CD4-positive, alpha-beta T cell (primary cell): ENCODE results near the gene PRKCQ. TPM values are rescaled to one million over a fixed set of nuclear protein-coding genes. Genes with fewer than 3 reads are reported as not detected.

ENCODE experiments used
- ATAC-seq: fragments of 200-7000 bp; cut with Tn5 transposase; one replicate; pipeline ENCODE4 v1.10.0; 2022; ENCODE audit warnings: mild to moderate bottlenecking; ENCODE audit not compliant: poor library complexity
- CTCF ChIA-PET: fragments of 350-600 bp; sonication (Branson Sonifier 250); formaldehyde crosslinking; loops from one replicate; lab custom pipeline; 2021; ENCODE audit warnings: antibody characterized with exemption, inconsistent platforms; lab: Charles Lee
- POLR2A ChIA-PET: fragments of 350-600 bp; sonication (Branson Sonifier 250); formaldehyde crosslinking; loops from one replicate; lab custom pipeline; 2021; ENCODE audit warnings: antibody characterized with exemption, inconsistent platforms; lab: Charles Lee
- DNase-seq, 14 experiments: peaks; one replicate each; pipeline ENCODE4 v3.0.0-alpha.2; 2013 to 2020; ENCODE audit warnings: mixed read lengths in 2 of 14
- H3K27ac ChIP-seq, 2 donors: one replicate each; pipeline versions ENCODE4 v1.5.1 to v1.7.0; 2013; ENCODE audit warnings: low read length in 2 of 2, low read depth in 1 of 2, mild to moderate bottlenecking in 1 of 2
- H3K27me3 ChIP-seq, 2 experiments: 1 replicate in 1 of 2; 2 replicates in 1 of 2; pipeline versions ENCODE4 v1.6.1 to v1.7.0; 2013; ENCODE audit warnings: low read length in 2 of 2, control low read depth in 1 of 2, mild to moderate bottlenecking in 1 of 2, moderate library complexity in 1 of 2; ENCODE audit not compliant: insufficient read depth in 2 of 2, control insufficient read depth in 1 of 2
- H3K36me3 ChIP-seq: one replicate; pipeline ENCODE4 v1.6.1; 2013; ENCODE audit warnings: low read length, control low read depth; ENCODE audit not compliant: insufficient read depth
- H3K4me1 ChIP-seq: one replicate; pipeline ENCODE4 v1.6.1; 2013; ENCODE audit warnings: low read length, control low read depth; ENCODE audit not compliant: insufficient read depth
- H3K4me3 ChIP-seq: one replicate; pipeline ENCODE4 v1.5.1; 2013; ENCODE audit warnings: mild to moderate bottlenecking, low read length, moderate library complexity
- H3K9me3 ChIP-seq, 2 experiments: 1 replicate in 1 of 2; 2 replicates in 1 of 2; pipeline versions ENCODE4 v1.6.1 to v1.7.0; 2013; ENCODE audit warnings: low read length in 2 of 2, mild to moderate bottlenecking in 2 of 2, control low read depth in 1 of 2, moderate library complexity in 1 of 2; ENCODE audit not compliant: control insufficient read depth in 1 of 2, insufficient read depth in 1 of 2
- H3K27ac Mint-ChIP-seq: one replicate; pipeline ENCODE4 v1.8.0; 2020; ENCODE audit warnings: mixed read lengths
- H3K27me3 Mint-ChIP-seq: one replicate; pipeline ENCODE4 v1.8.0; 2021; ENCODE audit warnings: mixed read lengths
- H3K36me3 Mint-ChIP-seq: one replicate; pipeline ENCODE4 v1.8.0; 2021; ENCODE audit warnings: low read depth, mixed read lengths
- H3K4me1 Mint-ChIP-seq: one replicate; pipeline ENCODE4 v1.8.0; 2021; ENCODE audit warnings: low read depth, mixed read lengths
- H3K4me3 Mint-ChIP-seq: one replicate; pipeline ENCODE4 v1.8.0; 2020; ENCODE audit warnings: mild to moderate bottlenecking, mixed read lengths
- H3K9me3 Mint-ChIP-seq: one replicate; pipeline ENCODE4 v1.8.0; 2020; ENCODE audit warnings: mixed read lengths
- intact Hi-C, 2 experiments: fragments of 100-400 bp; cut with DNase I in 1 of 2; cut with micrococcal nuclease in 1 of 2; formaldehyde crosslinking; loops; one replicate each; pipeline versions ENCODE4 v1.15.1 to v1.9.0; 2023 to 2025; cut with DNase I, micrococcal nuclease
- total RNA-seq, 174 experiments: library from RNA in 2 of 174; stranded (reverse) in 2 of 174; gene quantifications; one replicate each; pipeline ENCODE4 v1.2.3 and lab custom pipeline; 2021 to 2026
- TF ChIP-seq, protein P1 (sequence below): fragments of 200-600 bp; IDR thresholded peaks from one replicate; pipeline ENCODE4 v1.8.0; 2022; ENCODE audit warnings: antibody characterized with exemption, mild to moderate bottlenecking

PRKCQ gene
- total RNA-seq, 2 experiments from 2014 or later, result 43.4 to 43.9 TPM

DNA sequence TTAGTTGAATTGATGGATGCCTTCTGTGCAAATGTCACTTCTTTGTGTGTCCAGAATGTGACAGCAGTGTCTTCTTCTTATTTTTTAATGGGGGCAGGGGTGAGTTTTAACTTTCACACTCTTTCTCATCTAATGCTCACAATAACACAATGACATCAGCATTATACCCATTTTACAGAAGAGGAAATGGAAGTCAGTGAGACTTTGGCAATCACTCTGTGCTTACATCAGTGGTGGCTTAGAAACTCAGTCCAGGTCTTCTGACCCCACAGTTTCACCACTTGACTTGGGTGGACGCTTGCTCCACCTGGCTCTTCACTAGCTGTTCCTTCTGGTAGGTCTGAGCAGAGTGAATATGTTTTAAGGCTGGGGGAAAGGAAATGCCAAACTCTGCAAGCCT, 124.0 kb downstream of the PRKCQ start:
- no peaks in the 10 kb centered on the region for H3K27me3 Mint-ChIP-seq
- H3K4me1 ChIP-seq, result no peaks in the 10 kb centered on the region
- no peak overlapping the region for H3K27ac Mint-ChIP-seq
- H3K4me3 Mint-ChIP-seq, result no peak overlapping the region
- H3K27me3 ChIP-seq, result no peaks in the 10 kb centered on the region
- CTCF ChIA-PET, result no interaction called here
- H3K4me3 ChIP-seq, result no peak overlapping the region
- no peaks in the 10 kb centered on the region for H3K9me3 ChIP-seq
- H3K36me3 Mint-ChIP-seq, result peaks cover 84% of the 10 kb centered on the region
- peaks cover 14% of the 10 kb centered on the region for H3K4me1 Mint-ChIP-seq
- ATAC-seq (no peak), DNase-seq (no peak)
- POLR2A ChIA-PET, result interaction anchor here (1.1 kb wide), 1 partner anchor 7 kb away, joined by 3 read pairs; no protein-coding TSS in a partner anchor
- no peak overlapping the region for H3K27ac ChIP-seq
- H3K9me3 Mint-ChIP-seq, result peaks cover 2% of the 10 kb centered on the region
- TF ChIP-seq, protein P1, sequence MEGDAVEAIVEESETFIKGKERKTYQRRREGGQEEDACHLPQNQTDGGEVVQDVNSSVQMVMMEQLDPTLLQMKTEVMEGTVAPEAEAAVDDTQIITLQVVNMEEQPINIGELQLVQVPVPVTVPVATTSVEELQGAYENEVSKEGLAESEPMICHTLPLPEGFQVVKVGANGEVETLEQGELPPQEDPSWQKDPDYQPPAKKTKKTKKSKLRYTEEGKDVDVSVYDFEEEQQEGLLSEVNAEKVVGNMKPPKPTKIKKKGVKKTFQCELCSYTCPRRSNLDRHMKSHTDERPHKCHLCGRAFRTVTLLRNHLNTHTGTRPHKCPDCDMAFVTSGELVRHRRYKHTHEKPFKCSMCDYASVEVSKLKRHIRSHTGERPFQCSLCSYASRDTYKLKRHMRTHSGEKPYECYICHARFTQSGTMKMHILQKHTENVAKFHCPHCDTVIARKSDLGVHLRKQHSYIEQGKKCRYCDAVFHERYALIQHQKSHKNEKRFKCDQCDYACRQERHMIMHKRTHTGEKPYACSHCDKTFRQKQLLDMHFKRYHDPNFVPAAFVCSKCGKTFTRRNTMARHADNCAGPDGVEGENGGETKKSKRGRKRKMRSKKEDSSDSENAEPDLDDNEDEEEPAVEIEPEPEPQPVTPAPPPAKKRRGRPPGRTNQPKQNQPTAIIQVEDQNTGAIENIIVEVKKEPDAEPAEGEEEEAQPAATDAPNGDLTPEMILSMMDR, result no peak
- intact Hi-C loops, result no loop called here
- peaks cover 71% of the 10 kb centered on the region for H3K36me3 ChIP-seq

DNA sequence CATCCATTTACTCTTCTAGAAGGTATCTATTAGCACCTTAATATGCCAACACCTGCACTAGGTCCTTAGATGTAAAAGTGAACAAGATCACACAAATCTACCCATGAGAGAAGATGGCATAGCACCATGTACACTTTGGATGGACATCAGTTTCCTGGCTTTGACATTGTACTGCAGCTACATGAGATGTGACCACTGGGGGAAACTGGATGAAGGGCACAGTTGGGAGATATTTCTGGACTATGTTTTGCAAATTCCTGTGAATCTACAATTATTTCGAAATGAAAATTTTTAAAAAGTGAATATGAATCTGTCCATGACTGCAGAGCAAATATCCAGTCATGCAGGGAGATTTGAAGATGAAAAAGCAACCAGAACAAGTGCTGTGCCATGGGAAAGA, 124.5 kb downstream of the PRKCQ start:
- peaks cover 2% of the 10 kb centered on the region for H3K9me3 Mint-ChIP-seq
- H3K4me1 ChIP-seq, result no peaks in the 10 kb centered on the region
- no peak overlapping the region for H3K4me3 Mint-ChIP-seq
- ChIA-PET CTCF (no interaction called here), POLR2A (interaction anchor here (1.1 kb wide), 1 partner anchor 8 kb away, joined by 3 read pairs; no protein-coding TSS in a partner anchor)
- TF ChIP-seq, protein P1, result no peak
- H3K27ac ChIP-seq, result no peak overlapping the region
- DNase-seq, result no peak
- ATAC-seq, result no peak
- peaks cover 66% of the 10 kb centered on the region for H3K36me3 ChIP-seq
- H3K27ac Mint-ChIP-seq, result peak overlapping the region; percentile 39
- no peak overlapping the region for H3K4me3 ChIP-seq
- H3K27me3 Mint-ChIP-seq, result no peaks in the 10 kb centered on the region
- intact Hi-C loops, result no loop called here
- no peaks in the 10 kb centered on the region for H3K9me3 ChIP-seq
- H3K27me3 ChIP-seq, result no peaks in the 10 kb centered on the region
- peaks cover 83% of the 10 kb centered on the region for H3K36me3 Mint-ChIP-seq
- peaks cover 9% of the 10 kb centered on the region for H3K4me1 Mint-ChIP-seq

DNA sequence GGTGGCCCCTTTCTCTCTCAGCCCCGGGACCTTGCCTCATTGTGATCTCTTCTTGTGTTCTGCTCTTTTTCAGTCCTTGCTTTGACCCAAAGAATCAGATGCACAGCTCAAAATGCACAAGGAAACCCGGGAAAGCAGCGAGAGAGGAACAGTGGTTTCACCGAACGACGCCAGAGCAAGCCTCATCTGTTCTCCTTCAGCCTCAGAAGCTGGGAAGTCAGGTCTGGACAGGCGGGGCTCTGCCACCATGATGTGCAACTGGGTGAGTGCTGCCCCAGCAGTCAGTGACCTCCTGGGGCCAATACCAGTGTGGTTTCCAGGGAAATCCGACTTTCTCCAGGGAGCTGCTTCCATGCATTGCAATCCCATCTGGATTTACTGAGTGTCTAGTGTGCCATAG, 133.4 kb downstream of the PRKCQ start:
- Mint-ChIP-seq H3K27ac (peak overlapping the region; percentile 20), H3K36me3 (peaks cover 72% of the 10 kb centered on the region), H3K4me3 (no peak overlapping the region), H3K27me3 (no peaks in the 10 kb centered on the region), H3K9me3 (no peaks in the 10 kb centered on the region), H3K4me1 (peaks cover 30% of the 10 kb centered on the region)
- DNase-seq, result no peak
- H3K9me3 ChIP-seq, result no peaks in the 10 kb centered on the region
- peaks cover 11% of the 10 kb centered on the region for H3K4me1 ChIP-seq
- intact Hi-C loops, result loop anchor here in 1 of 2 experiments (5.0 kb wide), 1 partner anchor 156 kb away; no protein-coding TSS in a partner anchor
- TF ChIP-seq, protein P1, result no peak
- H3K27ac ChIP-seq, result no peak overlapping the region
- no peaks in the 10 kb centered on the region for H3K27me3 ChIP-seq
- CTCF ChIA-PET, result interaction anchor here (0.9 to 2.0 kb wide), 6 partner anchors 155 to 361 kb away, joined by 3 to 8 read pairs (median 5); no protein-coding TSS in a partner anchor
- ATAC-seq, result no peak
- POLR2A ChIA-PET, result interaction anchor here (2.1 kb wide), 1 partner anchor 140 kb away, joined by 6 read pairs; no protein-coding TSS in a partner anchor
- peaks cover 45% of the 10 kb centered on the region for H3K36me3 ChIP-seq
- H3K4me3 ChIP-seq, result no peak overlapping the region
